CD4-positive, alpha-beta T cell treated with Interleukin-6 at 100 ng/mL for 8 hours (primary cell): ENCODE measurements around the gene TNIP1.

ENCODE experiments used
- DNase-seq: peaks from one replicate; pipeline ENCODE4 v3.0.0-alpha.2; 2020; ENCODE audit warnings: mixed read lengths, low spot score

TNIP1 gene

DNA sequence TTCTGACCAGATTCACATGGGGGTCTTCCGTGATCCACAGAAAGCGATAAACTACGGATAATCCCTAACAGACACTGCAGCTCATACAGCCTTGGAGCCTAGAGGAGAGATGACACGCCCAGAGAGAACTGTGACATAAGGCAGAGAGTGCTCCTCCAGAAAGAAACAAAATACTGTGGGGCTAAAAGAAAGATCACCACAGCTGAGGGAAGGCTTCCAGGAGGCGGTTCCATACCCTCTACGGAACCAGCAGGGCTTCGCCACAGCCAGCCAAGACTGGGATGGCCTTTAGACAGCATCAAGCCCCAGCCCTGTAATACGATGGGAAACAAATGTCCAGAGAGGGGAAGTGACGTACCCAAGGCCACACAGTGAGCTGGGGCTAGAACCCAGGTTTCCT is 41.2 kb downstream of the TNIP1 start:
- DNase-seq = no peak

DNA sequence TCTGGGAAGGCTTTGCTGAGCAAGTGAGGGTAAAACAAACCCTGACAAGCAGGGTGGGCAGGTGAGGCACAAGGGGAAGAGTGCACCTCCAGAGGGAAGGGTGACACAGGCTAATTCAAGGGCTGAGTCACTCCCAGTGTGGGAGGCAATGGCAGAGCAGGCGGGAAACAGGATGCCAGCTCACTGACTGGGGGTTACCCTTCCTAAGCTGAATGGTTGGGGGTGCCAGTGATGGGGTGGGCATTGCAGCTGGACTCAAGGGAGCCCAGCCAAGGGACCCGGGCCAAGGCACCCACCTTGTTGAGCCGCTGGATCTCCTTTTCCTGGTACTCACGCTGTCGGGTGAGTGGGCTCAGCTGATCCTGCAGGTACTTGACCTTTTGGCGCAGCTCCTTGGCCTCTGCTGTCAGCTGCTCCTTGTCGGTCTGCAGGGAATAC is 42.0 kb downstream of the TNIP1 start:
- DNase-seq = no peak

DNA sequence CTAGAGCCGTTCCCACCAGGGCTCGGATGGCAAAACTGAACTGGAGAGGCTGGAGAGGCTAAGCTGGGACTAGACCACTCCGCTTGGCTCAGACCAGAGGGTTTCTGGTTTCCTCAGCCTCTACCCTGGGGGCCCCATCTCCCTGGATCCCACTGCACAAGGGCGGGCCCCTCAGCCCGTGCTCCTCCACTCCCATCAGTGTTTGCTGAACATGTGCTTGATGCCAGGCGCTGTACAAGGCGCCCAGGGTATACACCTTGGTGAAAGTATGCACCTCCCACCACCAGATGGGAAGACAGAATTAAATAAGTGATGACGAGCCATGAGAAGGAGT is 42.5 kb downstream of the TNIP1 start:
- DNase-seq = no peak

- DNase-seq = no peak
These were observed 43.0 kb downstream of the TNIP1 start for GRCh38 chr5:151037561-151038411.

- DNase-seq = no peak
These were observed 44.3 kb downstream of the TNIP1 start for GRCh38 chr5:151036556-151036955.

DNA sequence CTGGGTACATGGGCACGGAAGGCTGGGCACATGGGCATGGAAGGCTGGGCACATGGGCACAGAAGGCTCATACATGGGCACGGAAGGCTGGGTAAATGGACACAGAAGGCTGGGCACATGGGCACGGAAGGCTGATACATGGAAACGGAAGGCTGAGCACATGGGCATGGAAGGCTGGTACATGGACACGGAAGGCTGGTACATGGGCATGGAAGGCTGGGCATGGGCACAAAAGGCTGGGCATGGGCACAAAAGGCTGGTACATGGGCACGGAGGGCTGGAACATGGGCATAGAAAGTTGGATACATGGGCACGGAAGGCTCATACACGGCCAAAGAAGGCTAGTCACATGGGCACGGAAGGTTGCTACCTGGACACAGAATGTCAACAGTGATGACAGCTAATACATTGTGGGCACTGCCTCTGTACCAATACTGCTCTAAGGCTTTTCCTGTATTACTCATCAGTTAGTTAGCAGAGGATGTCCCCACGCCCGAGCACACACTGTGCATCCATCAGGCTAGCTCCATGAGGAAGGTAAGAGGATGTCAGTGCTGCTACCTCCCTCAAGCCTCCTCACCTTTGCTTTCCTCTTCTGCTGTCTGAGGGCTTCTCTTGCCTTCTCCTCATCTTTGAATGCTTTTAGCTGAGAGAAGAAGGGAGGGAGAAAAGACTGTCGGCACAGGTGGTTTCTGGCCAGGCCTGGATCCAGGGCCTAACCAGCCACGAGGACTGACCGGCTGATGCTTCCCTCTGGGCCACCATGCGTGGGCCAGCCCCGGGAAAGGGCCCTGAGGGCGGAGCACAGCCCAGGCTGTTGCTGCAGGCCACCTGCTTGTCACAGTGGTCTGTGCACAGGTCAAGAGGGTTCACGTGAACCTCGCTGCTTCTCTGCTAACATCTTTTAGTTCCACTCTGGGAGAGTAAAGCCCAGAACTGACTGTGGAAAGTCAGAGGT is 46.1 kb downstream of the TNIP1 start:
- DNase-seq = no peak

GRCh38 chr5:151033217-151033934 is 47.5 kb downstream of the TNIP1 start:
- DNase-seq = no peak

DNA sequence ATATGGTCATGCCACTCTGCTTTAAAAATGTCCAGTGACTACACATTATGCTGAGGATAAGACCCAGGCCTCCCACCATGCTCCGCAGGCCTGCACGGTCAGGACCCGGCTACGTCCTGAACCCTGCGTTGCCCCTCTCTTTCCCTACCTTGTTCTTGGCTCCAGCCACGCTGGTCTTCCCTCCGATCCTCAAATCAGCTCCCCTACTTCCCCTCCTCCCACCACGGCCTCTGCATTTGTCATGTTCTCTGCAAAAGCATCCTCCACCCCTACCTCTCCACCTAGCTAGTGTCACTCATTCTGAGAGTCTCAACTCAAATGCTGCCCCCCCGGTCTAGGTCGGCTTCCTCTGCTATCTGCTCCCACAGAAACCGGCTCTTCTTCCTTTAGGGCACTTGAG is 49.3 kb downstream of the TNIP1 start:
- DNase-seq = no peak

DNA sequence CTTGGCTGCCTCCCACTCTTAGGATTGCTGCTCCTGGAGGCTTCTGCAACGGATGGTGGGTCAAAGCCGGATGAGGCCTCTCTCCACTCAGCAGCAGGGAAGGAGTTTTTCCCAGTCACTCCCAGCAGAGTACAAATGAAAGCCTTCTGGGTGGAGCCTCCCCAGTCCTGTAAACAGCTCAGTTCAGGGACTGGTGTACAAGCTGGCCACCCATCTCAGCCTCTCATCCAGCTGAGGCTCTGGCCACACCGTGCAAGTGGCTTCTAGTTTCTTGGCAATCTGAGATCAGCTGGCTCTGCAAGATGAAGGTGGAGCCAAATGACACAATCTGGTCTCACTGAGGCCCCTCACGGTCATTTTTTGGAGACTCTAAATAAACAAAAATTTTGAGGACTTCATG is 50.5 kb downstream of the TNIP1 start:
- DNase-seq = no peak

DNA sequence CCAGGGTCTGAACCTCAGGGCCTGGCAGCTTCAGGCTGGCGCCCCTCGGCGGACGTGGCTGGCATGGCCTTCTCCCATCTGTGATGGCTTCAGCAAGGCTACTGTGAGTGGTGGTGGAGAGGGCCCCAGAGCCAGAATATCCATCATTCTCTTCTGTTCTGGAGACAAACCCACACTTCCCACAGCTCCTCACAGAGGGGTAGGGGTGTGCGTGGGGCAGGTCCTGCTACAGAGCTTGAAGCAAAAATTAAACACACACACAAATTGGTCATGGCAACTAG is 50.8 kb downstream of the TNIP1 start:
- no peak for DNase-seq

- DNase-seq = no peak
These were observed 51.4 kb downstream of the TNIP1 start for GRCh38 chr5:151029179-151030055.

DNA sequence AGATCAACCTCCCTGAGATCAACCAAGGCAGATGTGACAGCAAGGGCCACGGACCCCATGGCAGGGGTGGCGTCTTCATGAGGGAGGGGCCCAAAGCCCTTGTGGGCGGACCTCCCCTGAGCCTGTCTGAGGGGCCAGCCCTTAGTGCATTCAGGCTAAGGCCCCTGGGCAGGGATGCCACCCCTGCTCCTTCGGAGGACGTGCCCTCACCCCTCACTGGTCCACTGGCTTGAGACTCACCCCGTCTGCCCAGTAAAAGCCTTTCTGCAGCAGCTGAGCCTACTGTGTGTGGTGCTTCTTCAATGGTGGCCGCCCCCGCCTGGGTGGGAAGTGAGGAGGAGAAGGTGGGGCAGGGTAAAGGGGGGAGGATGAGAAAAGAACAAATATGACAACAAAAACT is 52.1 kb downstream of the TNIP1 start:
- no peak for DNase-seq

GRCh38 chr5:151027961-151028479 is 52.8 kb downstream of the TNIP1 start:
- DNase-seq = no peak

DNA sequence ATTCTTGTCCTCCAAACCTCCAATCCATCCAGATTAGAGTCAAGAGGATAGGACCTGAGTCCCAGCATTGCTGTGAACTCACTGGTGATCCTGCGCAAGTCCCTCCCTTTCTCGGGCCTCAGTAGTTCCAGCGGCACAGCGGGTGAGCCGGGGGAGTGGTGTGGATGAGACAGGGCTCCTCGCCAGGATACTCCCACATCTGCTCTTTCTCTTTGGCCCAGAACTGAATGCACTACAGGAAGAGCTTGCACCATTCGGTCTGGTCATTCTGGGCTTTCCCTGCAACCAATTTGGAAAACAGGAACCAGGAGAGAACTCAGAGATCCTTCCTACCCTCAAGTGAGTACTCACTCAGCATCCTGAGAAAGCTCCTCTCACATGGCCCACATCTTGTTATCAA is 54.2 kb downstream of the TNIP1 start:
- DNase-seq = no peak

DNA sequence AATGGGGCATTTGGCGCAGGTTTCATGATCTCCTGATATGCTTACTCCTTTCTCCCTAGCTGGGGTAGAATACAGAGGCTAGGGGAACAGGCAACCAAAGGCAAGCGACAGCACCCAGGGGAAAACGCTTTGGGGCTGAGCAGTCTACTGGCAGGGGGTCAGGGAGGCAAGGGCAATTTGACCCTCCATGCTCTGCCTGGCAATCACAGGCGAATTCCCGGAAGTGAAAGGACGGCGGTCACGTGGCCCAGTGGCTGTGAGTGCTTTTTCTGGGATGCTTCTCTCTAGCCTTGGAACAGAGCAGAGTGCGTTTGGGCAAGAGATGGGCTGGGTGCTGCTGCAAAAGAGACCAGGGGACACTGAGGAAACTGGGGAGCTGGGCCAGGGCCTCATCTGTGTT is 54.7 kb downstream of the TNIP1 start:
- DNase-seq = no peak

- DNase-seq = no peak
These were observed 55.6 kb downstream of the TNIP1 start for GRCh38 chr5:151025250-151025606.

- no peak for DNase-seq
These were observed 56.2 kb downstream of the TNIP1 start for GRCh38 chr5:151024440-151025249.

DNA sequence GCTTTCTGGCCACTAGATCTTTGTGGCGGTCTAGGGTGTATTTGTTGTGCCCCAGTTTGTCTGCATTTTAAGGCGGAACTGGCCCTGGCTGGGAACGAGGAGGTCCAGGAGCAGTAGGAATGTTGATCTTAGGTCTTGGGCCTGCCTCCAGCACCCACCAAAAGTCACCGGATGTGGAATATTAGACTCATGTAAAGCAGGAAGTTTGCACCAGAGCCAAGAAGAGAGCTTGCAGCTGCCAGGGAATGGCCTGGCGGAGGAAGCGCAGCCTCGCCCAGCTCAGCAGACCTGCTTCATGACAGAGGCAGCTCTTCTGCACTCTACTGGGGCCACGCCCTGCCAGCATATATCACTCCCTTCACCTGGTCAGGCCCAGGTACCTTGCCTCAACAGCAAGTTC is 57.2 kb downstream of the TNIP1 start:
- no peak for DNase-seq

GRCh38 chr5:151023047-151023615 is 57.7 kb downstream of the TNIP1 start:
- no peak for DNase-seq

- no peak for DNase-seq
These were observed 58.3 kb downstream of the TNIP1 start for GRCh38 chr5:151022511-151023018.
